LNCaP clone FGC (cell line): Measurements from ENCODE around the gene HHIPL1.

Experiments
- DNase-seq: peaks from one replicate; pipeline ENCODE4 v3.0.0-alpha.2; 2011; ENCODE audit warnings: low read depth
- H3K4me3 ChIP-seq: 2 replicates; pipeline ENCODE4 v1.5.1; 2011; ENCODE audit warnings: mild to moderate bottlenecking, low read depth, low read length, control low read depth
- TF ChIP-seq, protein P1 (sequence below): IDR thresholded peaks from 2 replicates; pipeline ENCODE4 v1.5.1; 2012; ENCODE audit warnings: mild to moderate bottlenecking; ENCODE audit not compliant: control insufficient read depth, insufficient read depth; ENCODE audit errors: extremely low read depth

HHIPL1 gene

DNA sequence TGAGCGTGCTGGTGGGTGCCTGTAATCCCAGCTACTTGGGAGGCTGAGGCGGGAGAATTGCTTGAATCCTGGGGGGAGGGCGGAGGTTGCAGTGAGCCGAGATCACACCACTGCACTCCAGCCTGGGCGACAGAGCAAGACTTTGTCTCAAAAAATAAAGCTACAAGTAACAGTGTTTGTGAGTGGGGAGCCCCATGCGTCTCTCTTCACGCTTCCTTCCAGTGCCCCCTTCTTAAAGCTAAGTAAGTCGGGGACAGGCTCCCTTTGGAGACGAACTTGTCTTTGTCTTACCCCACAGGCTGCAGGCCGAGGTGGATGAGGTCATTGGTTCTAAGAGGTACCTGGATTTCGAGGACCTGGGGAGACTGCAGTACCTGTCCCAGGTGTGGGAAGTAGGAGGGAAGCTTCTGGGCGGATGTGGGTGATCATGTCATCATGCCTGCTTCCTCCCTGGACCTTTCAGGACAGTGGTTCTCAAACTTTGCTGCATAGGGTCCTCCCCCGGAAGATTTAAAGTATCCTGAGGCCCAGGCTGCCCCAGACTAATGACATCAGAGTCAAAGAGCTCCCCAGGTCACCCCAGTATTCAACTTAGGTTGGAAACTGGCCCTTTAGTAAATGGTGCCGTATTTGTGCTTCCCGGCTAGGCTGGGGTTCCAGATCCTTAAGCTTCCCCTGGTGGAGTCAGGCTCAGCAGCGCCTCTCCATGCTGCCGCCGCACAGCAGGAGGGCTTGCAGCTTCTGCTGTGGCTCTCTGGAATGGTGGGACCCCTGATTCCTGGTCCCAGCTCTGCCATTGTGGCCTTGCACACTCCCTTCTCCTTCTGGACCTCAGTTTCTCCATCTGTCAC, 76.2 kb downstream of the HHIPL1 start:
- DNase-seq: no peak
- TF ChIP-seq, protein P1, sequence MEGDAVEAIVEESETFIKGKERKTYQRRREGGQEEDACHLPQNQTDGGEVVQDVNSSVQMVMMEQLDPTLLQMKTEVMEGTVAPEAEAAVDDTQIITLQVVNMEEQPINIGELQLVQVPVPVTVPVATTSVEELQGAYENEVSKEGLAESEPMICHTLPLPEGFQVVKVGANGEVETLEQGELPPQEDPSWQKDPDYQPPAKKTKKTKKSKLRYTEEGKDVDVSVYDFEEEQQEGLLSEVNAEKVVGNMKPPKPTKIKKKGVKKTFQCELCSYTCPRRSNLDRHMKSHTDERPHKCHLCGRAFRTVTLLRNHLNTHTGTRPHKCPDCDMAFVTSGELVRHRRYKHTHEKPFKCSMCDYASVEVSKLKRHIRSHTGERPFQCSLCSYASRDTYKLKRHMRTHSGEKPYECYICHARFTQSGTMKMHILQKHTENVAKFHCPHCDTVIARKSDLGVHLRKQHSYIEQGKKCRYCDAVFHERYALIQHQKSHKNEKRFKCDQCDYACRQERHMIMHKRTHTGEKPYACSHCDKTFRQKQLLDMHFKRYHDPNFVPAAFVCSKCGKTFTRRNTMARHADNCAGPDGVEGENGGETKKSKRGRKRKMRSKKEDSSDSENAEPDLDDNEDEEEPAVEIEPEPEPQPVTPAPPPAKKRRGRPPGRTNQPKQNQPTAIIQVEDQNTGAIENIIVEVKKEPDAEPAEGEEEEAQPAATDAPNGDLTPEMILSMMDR: no peak
- no peak overlapping the region for H3K4me3 ChIP-seq

GRCh38 chr14:99721792-99722516, 77.0 kb downstream of the HHIPL1 start:
- DNase-seq: no peak
- TF ChIP-seq, protein P1: no peak
- H3K4me3 ChIP-seq: no peak overlapping the region

- DNase-seq: no peak
- TF ChIP-seq, protein P1: no peak
- no peak overlapping the region for H3K4me3 ChIP-seq
These were observed 77.8 kb downstream of the HHIPL1 start for GRCh38 chr14:99722741-99723140.

DNA sequence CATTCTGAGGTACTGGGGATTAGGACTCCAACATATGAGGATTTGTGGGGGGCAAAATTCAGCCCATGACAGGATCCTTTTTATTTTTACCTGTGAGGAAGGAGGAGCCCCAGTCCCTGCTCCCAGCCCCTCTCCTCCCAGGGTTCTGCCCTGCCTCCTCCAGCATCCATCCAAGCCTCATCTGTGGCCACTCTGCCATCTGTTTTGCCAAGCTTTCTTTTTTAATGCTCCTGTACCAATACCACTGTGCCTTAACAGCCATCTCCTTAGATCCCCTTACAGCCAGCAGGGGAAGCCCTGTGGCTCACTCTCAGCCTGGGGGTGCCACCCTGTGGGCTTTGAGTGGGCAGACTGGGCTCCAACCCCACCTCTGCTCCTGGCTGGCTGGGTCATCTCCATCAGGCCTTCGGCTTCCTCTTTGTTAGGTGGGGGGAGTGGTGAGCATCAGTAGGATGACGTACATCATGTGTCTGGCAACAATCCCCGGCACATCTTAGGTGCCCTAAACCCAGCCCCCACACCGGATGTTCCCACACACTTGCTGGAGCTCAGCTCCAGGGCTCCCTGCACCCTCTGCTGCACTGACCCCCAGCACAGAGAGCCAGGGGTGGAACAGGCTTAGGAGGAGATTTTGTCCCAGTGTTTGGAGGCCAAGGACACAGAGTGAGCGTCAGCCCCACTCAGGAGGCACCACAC, 79.4 kb downstream of the HHIPL1 start:
- H3K4me3 ChIP-seq: no peak overlapping the region
- TF ChIP-seq, protein P1: no peak
- no peak for DNase-seq

GRCh38 chr14:99724939-99725773, 80.2 kb downstream of the HHIPL1 start:
- TF ChIP-seq, protein P1: no peak
- DNase-seq: no peak

More at GRCh38 chr14:99724939-99725773, 80.2 kb downstream of the HHIPL1 start:
- H3K4me3 ChIP-seq: no peak overlapping the region
